Dermis blood vessel endothelial cell (primary cell): ENCODE measurements around the gene TIMM22. TPM values are rescaled to one million over a fixed set of nuclear protein-coding genes. Genes with fewer than 3 reads are reported as not detected.
A peak's percentile ranks its signal among the peaks of the same experiment; 100 is the strongest.
"Not testable (repeated sequence)": the region's sequence is repeated elsewhere in the genome, so short reads cannot be mapped to it uniquely, and the experiment has no call there.

Experiments used
- DNase-seq: peaks from one replicate; pipeline ENCODE4 v3.0.0; 2010
- total RNA-seq: library from RNA; depleted of rRNA; stranded (reverse); fragments of >200 nt; gene quantifications from 2 replicates; pipeline ENCODE4 v1.2.3, GENCODE V29; 2014

Gene TIMM22
- total RNA-seq, 1 donor from 2014 or later = 22.3 TPM

DNA sequence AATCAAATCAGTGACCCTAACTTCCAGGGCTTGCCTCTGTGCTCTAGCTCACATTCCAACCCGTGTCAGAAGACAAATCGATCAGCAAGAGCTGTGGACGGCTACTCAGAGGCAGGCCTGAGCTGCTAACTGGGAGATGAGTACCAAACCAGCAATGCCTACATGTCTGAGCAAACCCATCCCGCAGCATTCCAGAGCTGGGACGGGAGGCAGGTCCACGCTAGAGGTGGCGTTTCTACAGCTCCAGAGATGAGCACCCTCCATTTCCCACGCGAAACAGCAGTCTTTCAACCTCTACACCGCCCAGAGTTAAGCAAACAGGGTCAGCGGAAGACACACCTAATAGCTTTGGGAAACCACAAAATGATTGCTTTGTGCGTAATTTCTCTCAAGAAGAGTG is 23.9 kb upstream of the TIMM22 start:
- no peak for DNase-seq

DNA sequence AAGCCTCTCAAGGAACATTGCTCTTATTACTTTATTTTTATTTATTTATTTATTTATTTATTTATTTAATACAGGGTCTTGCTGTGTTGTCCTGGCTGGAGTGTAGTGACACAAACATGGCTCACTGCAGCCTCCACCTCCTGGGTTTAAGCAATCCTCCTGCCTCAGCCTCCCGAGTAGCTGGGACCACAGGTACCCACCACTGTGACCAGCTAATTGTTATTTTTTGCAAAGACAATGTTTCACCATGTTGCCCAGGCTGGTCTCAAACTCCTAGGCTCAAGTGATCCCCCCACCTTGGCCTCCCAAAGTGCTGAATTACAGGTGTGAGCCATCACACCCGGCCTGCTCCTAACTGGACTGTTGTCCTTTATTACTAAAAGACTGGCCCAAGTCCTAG is 22.2 kb upstream of the TIMM22 start:
- DNase-seq = not testable (repeated sequence)

DNA sequence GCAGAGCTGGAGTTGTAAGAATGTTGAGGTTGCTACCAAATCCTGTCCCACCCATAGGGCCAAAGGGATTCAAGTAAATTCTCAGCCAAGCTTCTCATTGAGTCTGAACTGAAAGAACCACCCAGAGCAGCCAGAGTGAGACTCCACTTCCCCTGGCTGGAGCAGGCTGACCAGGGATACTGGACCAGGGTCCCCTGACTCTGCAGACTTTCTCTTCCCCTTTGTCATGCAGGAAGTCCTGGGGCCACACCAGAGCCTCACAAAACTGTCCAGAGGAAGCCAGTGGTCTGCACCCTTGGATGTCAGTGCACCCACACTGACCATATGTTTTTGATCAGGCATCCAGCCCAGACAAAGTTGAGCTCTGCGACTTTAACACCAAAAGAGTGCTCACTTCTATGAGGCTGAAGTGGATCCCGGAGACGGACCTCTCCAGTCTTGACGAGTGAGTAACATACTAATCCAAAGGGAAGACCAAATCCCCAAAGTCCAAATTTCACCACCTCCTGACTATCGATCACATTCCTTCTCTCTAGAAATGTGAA is 21.5 kb upstream of the TIMM22 start:
- DNase-seq = no peak

DNA sequence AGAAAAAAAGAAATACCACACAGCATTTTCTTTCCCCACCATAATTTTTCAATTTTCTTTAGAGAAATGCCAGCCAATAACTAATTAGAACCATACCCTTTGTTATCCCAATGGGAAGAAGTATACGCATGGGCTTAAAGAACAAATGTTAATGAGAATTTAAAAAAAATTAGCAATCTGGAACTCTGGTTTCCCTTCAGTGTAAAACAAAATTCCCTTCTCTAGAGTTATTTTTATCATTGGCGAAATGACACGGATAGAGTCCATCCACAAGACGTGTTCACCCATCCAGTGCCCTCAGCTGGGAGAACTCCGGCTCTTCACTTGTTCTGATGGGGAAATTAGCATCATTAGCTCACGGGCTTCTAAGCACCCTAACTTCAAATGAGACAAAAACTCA is 20.6 kb upstream of the TIMM22 start:
- DNase-seq = no peak

DNA sequence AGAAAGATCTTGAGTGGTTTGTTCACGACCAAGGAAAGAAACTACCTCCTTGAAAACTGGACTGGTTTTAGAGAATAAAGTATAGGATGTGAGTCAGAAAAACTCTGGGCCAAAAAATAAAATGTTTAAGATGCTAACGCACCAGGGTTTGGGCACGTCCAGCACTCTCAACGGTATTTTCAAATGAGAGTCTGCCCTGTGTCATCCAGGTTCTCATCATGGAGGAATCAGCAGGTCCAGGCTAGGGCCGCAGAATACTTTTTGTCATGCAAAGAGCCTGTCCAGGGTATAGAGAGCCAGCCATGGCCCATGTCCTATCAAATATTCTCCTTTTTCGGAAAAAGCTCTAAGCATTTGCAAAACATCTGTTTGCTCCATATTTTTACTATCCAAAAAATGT is 19.8 kb upstream of the TIMM22 start:
- peak; percentile 34 for DNase-seq

DNA sequence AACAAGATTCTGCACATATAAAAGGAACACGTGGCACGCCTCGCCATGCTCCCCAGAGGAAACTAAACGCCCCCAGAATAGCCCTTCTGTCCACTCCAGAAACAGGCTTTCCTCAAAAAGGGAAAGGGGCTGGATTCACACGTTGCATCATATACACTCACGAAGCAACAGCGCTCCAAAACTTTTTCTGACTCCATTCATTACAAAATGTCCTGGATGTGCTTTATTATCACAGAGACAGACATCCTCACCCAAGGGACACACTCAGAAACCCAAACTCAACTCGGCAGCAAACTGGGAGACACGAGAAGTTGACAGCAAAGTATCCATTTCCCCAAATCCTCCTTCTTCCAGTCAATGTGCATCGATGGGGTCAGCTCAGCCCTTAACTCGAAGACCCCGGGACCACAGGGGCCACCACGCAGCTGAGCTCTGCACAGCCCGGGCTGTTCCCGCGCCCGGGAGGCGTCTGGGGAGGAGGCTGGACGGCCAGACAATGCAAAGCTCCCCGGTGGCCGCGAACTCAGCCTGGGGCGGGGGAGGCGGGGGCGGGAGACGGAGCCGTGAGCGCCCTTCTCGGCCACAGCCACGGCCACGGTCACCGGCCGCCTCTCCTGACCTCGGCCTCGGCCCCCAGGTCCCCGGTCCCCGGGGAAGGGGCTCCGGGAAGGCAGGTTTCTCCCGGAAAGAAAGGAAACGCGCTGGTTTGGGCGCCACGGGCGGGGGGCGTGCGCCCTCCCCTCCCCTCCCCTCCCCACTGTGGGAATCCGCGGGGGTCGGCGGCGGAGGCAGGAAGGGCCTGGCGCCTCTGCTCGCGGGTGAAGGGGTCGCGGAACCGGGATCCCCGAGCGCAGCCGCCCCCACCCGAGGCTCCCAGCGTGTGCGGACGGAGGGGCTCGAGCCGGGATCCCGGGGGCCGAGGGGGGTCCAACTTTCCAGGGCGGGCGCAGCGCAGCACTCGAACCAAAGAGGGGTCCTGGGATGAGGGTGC is 18.5 kb upstream of the TIMM22 start:
- DNase-seq = peak; percentile 50

DNA sequence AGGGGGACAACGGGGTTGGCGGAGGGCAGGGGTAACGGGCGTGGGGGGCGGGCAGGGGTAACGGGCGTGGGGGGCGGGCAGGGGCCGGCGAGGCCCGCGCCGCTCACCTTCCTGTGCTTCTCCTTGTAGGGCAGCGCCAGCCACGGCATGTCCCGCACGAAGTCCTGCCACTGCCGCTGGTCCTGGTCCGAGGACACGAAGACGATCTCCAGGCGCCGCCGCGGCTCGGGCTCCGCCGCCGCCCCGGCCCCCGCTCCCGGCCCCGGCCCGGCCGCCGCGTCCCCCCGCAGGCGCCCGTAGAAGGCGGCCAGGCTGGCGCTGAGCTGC is 17.8 kb upstream of the TIMM22 start:
- DNase-seq = no peak

DNA sequence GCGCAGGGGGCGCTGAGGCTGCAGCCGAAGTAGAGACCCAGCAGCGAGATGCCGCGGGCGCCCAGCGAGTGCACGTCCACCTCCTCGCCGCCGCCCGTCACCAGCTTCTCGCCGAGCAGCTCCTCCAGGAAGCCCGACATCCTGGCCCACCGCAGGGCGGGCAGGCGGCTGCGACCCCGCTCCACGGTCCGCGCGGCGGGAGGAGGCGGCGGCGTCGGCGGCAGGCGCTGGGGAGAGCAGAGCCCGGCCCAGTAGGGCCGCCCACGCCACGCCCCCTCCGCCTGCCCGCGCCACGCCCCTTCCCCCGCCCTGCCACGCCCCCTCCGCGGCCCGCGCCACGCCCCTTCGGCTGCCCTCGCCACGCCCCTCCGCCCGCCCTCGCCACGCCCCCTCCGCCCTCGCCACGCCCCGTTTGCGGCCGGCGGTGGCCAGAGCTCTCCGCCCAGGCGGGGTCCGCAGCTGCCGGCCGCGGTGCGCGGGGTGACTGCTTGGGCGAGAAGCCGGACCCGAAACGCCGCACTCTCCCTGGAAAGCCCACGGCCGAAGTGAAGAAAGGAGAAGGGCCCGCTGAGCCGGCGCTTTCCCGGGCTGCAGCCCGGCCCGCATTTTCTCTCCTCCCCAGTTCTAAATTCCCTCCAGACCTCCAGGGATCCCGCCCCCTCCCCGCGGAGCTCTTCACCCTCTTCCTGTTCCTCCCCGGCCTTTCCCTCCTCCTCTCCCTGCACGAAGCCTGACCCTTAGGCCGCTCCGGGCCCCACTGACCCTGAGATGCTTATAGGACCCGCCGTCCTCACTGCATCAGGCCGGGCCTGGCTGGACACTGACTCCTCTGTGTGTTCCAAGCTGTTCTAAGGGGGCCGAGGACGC is 17.2 kb upstream of the TIMM22 start, which contains the start of gene NXN:
Gene NXN (minus strand): TSS at position 238 of the 867 bp plus-strand sequence.
- peak; percentile 89 for DNase-seq

DNA sequence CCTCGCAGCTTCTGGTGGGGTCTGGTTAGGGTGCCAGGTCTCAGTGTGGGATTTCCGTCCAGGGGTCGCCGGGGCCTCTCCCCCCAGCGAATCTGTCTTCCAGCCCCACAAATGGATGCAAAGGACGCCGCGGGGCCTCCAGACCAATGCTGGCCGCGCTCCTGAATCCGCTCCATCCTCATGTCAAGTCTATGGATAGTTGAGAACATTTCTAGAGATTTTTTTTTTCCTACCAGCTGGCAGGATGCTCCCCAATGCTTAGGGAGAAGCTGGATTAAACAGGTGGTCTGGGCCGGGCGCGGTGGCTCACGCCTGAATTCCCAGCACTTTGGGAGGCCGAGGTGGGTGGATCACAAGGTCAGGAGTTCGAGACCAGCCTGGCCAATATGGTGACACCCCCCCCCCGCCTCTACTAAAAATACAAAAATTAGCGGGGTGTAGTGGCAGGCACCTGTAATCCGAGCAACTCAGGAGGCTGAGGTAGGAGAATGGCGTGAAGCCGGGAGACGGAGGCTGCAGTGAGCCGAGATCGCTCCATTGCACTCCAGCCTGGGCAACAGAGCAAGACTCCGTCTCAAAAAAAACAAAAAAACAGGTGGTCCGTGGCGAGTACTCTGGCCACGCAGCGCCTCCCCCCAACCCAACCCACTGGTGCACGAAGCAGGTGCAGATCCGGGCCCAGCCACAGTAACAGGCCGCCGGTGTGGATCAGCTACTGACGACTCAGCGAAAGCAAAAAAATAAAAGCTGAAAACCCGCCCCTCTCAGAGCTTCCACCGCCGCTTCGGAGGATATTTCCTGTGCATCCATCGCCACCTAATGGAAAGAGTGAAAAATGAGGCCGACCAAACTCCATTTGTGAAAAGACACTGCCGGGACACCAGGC is 16.3 kb upstream of the TIMM22 start:
- peak; percentile 91 for DNase-seq

DNA sequence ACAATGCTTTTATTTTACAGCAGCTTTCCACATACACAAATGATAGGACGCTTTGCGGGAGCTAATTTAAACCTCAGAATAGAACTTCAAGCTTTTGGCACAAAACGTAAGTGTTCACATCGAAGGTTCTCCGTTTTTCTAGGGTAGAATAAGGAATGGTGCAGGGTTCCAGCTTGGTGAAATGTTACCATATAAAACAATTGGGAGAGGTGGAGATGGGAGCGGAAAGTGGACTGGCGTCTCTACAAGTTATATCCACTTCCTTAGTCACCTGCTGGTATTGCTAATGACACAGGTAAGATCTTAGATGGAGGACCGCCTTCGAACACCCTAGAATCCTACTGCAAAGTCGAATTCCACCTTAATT is 15.7 kb upstream of the TIMM22 start:
- DNase-seq = no peak

DNA sequence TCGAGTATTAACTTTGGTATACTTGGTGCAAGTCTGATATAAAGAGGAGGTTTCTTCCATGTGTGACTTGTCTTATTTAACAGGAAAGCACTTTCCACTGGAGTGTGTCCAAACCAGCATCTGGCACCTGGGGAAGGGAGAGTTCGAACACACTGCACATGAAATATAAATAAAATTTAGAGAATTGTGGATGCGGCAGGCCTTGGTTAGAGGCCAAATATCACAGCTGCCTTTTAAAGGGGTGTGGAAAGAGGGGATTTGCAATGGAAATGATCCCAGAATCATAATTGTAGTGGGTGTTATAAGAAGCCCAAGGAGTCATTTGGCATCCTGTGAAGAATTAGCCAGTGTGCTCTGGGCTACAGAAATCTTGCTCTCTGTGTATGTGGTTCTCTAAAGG is 13.0 kb upstream of the TIMM22 start:
- DNase-seq = no peak

DNA sequence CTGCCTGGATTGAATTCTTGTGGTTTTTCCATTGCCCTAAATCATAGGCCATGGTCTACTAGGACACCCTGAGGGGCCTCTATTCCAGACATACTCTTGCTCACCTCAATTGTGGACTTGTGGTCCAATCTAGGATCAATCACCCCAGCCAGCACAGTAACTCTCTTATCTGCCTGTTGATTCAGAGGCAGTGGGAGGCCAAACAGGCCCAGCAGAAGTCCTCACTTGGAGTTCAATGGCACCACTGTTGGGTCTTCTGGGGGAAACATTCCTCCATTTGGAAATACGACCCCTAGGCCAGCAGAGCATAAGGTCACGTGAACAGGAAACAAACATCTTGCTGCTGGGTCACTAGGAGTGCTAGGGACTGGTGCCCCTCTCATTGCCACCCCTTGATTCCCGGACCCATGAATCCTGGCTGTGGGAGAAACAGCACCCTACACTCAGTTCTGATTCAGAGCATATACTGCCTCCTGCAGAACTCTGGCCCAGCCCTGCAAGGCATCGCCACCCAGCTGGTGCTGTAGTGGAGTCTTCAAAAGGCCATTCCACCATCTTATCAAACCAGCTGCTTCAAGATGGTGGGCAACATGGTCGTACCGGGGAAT is 10.5 kb upstream of the TIMM22 start:
- DNase-seq = no peak

DNA sequence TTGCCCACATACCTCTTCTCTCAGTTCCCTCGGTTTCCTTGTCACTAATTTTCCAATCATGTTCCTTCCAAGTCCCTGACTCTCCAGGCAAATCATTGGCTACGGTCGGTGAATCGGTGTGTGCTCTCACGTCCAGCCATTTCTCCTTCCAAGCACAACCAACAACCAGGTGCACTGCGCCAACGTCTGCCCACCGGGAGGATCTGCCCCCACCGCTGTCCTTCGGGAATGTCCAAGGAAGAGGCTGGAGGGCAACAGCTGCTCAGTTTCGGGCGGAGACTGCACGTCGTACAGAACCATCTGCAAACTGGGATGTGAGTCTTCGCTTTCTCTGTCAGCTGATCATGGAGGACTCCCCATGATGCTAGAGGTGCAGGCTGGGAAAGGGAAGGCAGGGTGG is 9.0 kb upstream of the TIMM22 start:
- DNase-seq = no peak

DNA sequence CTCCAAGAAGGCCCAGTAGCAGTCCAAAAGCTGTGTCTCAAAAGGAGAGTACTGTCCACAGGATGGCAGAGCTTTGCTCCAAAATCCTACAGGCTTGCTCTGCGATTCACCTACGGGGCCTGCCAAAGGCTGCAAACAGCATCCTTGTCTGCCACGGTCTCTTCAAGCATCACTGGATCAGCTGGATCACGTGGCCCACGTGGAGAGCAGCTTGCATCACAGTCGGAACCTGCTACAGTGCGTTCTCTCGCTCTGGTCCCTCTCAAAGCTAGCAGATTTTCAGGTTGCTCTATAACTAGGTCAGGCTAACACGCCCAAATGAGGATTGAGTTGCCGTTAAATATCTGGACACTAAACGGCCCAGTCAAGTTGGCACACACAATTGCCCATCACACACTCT is 8.4 kb upstream of the TIMM22 start:
- no peak for DNase-seq

DNA sequence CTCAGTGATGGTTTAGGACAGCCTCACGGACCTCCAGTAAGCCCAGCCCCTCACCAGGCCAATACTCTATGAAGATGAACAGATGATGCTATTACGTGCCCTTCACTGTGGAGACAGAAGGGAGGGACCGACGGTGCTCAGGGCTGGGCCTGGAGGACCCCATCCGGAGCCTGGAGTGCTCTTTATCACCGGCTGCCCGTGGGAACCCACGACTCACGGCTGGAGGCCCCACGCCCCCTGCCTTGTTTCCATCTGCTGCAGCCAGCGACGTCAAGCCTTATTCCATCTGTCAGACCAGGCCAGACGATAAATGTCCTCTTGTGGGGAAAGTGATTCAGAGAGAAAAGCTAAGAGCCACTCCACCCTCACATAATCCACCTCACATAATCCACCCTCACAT is 4.0 kb upstream of the TIMM22 start:
- DNase-seq = no peak

DNA sequence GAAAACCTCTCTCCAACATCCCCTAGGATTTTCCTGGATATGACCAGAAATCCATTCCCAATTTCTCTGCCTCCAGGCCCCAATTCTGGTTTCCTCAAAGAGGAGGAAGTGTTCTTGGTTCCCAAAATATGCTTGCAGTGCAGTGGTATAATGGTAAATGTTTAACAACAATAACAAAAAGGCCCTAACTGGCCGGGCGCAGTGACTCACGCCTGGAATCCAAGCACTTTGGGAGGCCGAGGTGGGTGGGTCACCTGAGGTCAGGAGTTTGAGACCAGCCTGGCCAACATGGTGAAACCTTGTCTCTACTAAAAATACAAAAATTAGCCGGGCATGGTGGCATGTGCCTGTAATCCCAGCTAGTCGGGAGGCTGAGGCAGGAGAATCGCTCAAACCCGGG is 1.6 kb upstream of the TIMM22 start:
- not testable (repeated sequence) for DNase-seq

DNA sequence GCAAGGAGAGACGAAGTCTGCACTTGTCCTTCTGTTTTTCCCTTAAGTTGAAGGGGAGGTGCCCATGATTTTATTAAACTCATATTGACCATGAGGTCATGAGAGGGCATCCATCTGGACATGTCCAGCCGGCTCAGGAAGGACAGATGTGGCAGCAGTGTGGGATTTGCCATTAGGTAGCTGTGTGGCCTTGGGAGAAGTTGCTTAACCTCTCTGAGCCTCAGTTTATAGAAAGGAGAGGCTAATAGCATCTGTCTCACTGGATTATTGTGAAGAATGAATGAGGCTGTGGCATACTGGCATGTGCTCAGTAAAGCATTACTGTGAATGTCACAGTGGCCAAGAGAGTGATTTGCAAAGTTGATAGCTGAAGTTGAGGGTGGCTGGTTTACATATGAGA is 1.2 kb downstream of the TIMM22 start:
- DNase-seq = no peak

DNA sequence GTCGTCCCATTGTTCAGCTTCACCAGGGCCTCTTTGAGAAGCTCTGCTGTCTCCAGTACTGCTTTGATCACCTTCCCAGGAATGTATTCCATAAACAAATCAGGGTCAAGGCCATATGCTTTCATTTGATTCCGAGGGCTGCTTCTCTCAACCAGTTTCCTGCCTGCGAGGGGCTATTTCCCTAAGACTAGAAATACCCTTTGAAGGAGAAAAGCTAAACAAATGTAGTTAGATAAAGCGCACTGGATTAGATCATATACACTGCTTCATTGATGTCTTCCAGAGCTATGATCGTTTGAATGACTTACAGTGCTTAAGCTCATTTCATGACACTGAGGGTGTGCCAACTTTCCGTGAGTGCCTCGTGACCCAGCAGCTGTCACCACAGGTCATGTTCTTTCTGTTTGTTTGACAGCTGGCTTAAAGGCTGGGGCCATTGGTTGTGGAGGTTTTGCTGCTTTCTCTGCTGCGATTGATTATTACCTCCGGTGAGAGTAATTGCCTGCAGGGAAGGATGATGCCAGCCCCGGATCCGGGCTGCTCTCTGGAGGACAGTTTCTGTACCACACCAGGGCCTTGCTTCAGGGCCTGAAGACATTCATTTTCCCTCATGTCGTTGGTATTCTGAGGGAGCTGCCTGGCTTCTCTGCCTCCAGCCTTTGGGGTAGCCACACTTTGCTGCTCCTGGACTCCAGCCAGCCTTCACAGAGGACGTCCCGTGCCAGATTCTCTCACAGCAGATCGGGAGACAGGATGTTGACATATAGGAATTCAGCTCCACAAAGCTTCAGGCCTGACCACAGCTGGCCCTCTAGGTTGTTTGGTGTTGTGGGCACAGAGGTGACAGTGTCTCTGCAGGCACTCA is 3.9 kb downstream of the TIMM22 start:
- peak; percentile 88 for DNase-seq

DNA sequence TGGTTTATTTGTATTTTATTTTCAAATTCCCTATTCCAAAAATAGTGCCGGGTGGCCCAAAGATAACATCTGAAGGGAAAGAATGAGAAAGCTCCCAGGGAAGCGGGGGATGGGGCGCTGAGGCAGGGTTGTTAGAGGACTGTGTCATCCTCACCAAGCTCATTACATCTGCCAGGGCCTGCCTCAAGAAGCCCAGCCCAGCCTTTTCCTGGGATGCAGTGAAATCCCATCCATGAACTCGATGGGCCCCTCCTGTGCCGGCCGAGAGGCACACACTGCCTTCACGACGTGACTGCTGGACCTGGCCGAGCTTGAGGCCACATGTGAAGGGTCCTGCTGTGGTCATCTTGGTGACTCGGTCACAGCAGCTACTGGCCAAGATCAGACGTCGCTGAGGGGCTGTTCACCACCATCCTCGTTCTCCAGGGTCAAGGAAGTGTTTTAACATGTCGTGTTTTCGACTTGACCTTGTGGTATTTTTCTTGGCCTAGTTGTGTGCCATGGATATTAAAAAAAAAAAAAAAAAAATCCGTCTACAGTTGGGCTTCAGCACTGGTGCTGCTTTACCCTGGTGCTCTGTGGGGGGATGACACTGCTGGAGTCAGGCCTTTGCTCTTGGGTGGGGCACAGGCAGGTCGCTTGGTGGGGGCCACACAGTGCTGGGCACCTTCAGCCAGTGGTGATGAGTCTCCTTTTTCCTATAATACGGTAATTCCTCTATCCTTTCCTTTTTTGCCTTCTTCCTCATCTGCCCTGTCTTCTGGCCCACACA is 4.9 kb downstream of the TIMM22 start:
- DNase-seq = peak; percentile 45

DNA sequence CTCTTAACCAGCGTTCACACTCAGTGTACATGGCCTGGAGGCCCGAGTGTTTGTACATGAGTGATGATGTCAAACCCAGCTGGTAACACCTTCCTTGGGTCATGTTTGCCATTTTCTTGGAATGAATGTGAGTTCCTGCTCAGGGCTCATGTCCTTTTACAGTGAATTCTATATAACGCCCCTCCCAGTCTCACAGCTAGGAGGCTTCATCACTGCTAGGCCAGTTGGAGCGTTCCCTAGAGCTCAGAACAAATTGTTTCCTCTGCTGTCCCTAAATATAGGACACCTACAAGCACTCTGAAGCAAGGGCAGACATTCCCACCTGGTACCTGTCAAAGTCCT is 5.5 kb downstream of the TIMM22 start:
- peak; percentile 62 for DNase-seq
